H9 (cell line): Measurements from ENCODE around the gene GANAB. TPM values are rescaled to one million over a fixed set of nuclear protein-coding genes. Genes with fewer than 3 reads are reported as not detected.

ENCODE experiments used
- DNase-seq: peaks from one replicate; pipeline ENCODE4 v3.0.0-alpha.2; 2017
- H2AFZ ChIP-seq: one replicate; pipeline ENCODE4 v1.6.1; 2013; ENCODE audit warnings: mild to moderate bottlenecking, low read length, control low read depth, moderate library complexity
- H2AK5ac ChIP-seq: 2 replicates; pipeline ENCODE4 v1.6.1; 2013; ENCODE audit warnings: low read length, control low read depth, mixed read lengths; ENCODE audit not compliant: insufficient read length
- H2BK120ac ChIP-seq: one replicate; pipeline ENCODE4 v1.6.1; 2013; ENCODE audit warnings: low read depth, mild to moderate bottlenecking, low read length, control low read depth, inconsistent platforms; ENCODE audit not compliant: poor library complexity, severe bottlenecking
- H2BK12ac ChIP-seq: 2 replicates; pipeline ENCODE4 v1.6.1; 2013; ENCODE audit warnings: low read length, control low read depth, mixed read lengths, low read depth; ENCODE audit not compliant: insufficient read length
- H2BK15ac ChIP-seq: 2 replicates; pipeline ENCODE4 v1.6.1; 2013; ENCODE audit warnings: low read depth, low read length, control low read depth
- H2BK20ac ChIP-seq: one replicate; pipeline ENCODE4 v1.6.1; 2013; ENCODE audit warnings: low read depth, mild to moderate bottlenecking, low read length, control low read depth, inconsistent platforms; ENCODE audit not compliant: poor library complexity, severe bottlenecking
- H2BK5ac ChIP-seq: 2 replicates; pipeline ENCODE4 v1.6.1; 2013; ENCODE audit warnings: low read length, control low read depth, mixed read lengths; ENCODE audit not compliant: insufficient read length
- H3K14ac ChIP-seq: 2 replicates; pipeline ENCODE4 v1.6.1; 2013; ENCODE audit warnings: low read length, control low read depth; ENCODE audit not compliant: insufficient read depth
- H3K18ac ChIP-seq: 2 replicates; pipeline ENCODE4 v1.6.1; 2013; ENCODE audit warnings: low read depth, mild to moderate bottlenecking, mixed read lengths, low read length, control low read depth; ENCODE audit not compliant: insufficient read length
- H3K23ac ChIP-seq: 2 replicates; pipeline ENCODE4 v1.6.1; 2013; ENCODE audit warnings: low read length, control low read depth, mixed read lengths, low read depth; ENCODE audit not compliant: insufficient read length
- H3K23me2 ChIP-seq: 2 replicates; pipeline ENCODE4 v1.6.1; 2013; ENCODE audit warnings: low read depth, mild to moderate bottlenecking, mixed read lengths, low read length, control low read depth; ENCODE audit not compliant: insufficient read length, poor library complexity, severe bottlenecking
- H3K27ac ChIP-seq: 2 replicates; pipeline ENCODE4 v1.5.1; 2013; ENCODE audit warnings: low read length, control low read depth, mixed read lengths, low read depth; ENCODE audit not compliant: insufficient read length
- H3K27me3 ChIP-seq: 2 replicates; pipeline ENCODE4 v1.6.1; 2013; ENCODE audit warnings: low read length, control low read depth, inconsistent platforms; ENCODE audit not compliant: insufficient read depth
- H3K4ac ChIP-seq: 2 replicates; pipeline ENCODE4 v1.6.1; 2013; ENCODE audit warnings: low read depth, mild to moderate bottlenecking, control low read depth, inconsistent platforms, low read length, moderate library complexity
- H3K4me1 ChIP-seq: 2 replicates; pipeline ENCODE4 v1.6.1; 2013; ENCODE audit warnings: low read length, control low read depth, inconsistent platforms; ENCODE audit not compliant: insufficient read depth
- H3K4me2 ChIP-seq: 2 replicates; pipeline ENCODE4 v1.6.1; 2013; ENCODE audit warnings: low read length, control low read depth, mixed read lengths; ENCODE audit not compliant: insufficient read length, insufficient read depth
- H3K56ac ChIP-seq: 2 replicates; pipeline ENCODE4 v1.6.1; 2013; ENCODE audit warnings: low read depth, mild to moderate bottlenecking, mixed read lengths, low read length, control low read depth; ENCODE audit not compliant: insufficient read length
- H3K79me1 ChIP-seq: 2 replicates; pipeline ENCODE4 v1.6.1; 2013; ENCODE audit warnings: low read depth, mild to moderate bottlenecking, moderate library complexity, low read length, control low read depth, inconsistent platforms; ENCODE audit not compliant: insufficient read depth, poor library complexity, severe bottlenecking
- H3K79me2 ChIP-seq: 2 replicates; pipeline ENCODE4 v1.6.1; 2013; ENCODE audit warnings: low read length, control low read depth, inconsistent platforms; ENCODE audit not compliant: insufficient read depth
- H3K9ac ChIP-seq: 2 replicates; pipeline ENCODE4 v1.6.1; 2013; ENCODE audit warnings: low read length, control low read depth, mixed read lengths; ENCODE audit not compliant: insufficient read length; ENCODE audit errors: extremely low read depth
- H3K9me3 ChIP-seq: one replicate; pipeline ENCODE4 v1.6.1; 2013; ENCODE audit warnings: low read depth, low read length, inconsistent platforms; ENCODE audit not compliant: control insufficient read depth
- H3T11ph ChIP-seq: one replicate; pipeline ENCODE4 v1.6.1; 2013; ENCODE audit warnings: mild to moderate bottlenecking, low read length, control low read depth, inconsistent platforms
- H4K20me1 ChIP-seq: one replicate; pipeline ENCODE4 v1.6.1; 2013; ENCODE audit not compliant: control insufficient read depth, insufficient read length, insufficient read depth
- H4K5ac ChIP-seq: 2 replicates; pipeline ENCODE4 v1.6.1; 2013; ENCODE audit warnings: low read depth, mild to moderate bottlenecking, mixed read lengths, low read length, control low read depth; ENCODE audit not compliant: insufficient read length
- H4K8ac ChIP-seq: replicated peaks from 2 replicates; pipeline ENCODE4 v1.6.1; 2013; ENCODE audit warnings: low read length, control low read depth, mixed read lengths, low read depth; ENCODE audit not compliant: insufficient read length
- H4K91ac ChIP-seq: 2 replicates; pipeline ENCODE4 v1.6.1; 2013; ENCODE audit warnings: low read depth, mild to moderate bottlenecking, moderate library complexity, mixed read lengths, low read length, control low read depth; ENCODE audit not compliant: insufficient read length
- H3K27ac Mint-ChIP-seq, 3 experiments: 2 replicates in 2 of 3; 3 replicates in 1 of 3; pipeline ENCODE4 v1.8.0; 2020 to 2021; ENCODE audit warnings: mixed read lengths in 3 of 3, mild to moderate bottlenecking in 1 of 3, moderate library complexity in 1 of 3
- H3K27me3 Mint-ChIP-seq: 2 replicates; pipeline ENCODE4 v1.8.0; 2021; ENCODE audit warnings: low read depth, mild to moderate bottlenecking, moderate library complexity, mixed read lengths
- H3K36me3 Mint-ChIP-seq, 3 experiments: 2 replicates in 2 of 3; 3 replicates in 1 of 3; pipeline ENCODE4 v1.8.0; 2020 to 2021; ENCODE audit warnings: low read depth in 3 of 3, mixed read lengths in 3 of 3; ENCODE audit not compliant: insufficient read depth in 1 of 3
- H3K4me1 Mint-ChIP-seq, 2 experiments: 2 replicates each; pipeline ENCODE4 v1.8.0; 2020; ENCODE audit warnings: mixed read lengths in 2 of 2
- H3K4me3 Mint-ChIP-seq, 2 experiments: 2 replicates in 1 of 2; 3 replicates in 1 of 2; pipeline ENCODE4 v1.8.0; 2020 to 2021; ENCODE audit warnings: mild to moderate bottlenecking in 2 of 2, mixed read lengths in 2 of 2, moderate library complexity in 1 of 2
- H3K9me3 Mint-ChIP-seq, 2 experiments: 2 replicates in 1 of 2; 3 replicates in 1 of 2; pipeline ENCODE4 v1.8.0; 2020; ENCODE audit warnings: mild to moderate bottlenecking in 2 of 2, mixed read lengths in 2 of 2, moderate library complexity in 1 of 2
- WGBS: extraction: QIAGEN DNeasy Blood & Tissue Kit; methylation state at CpG from one replicate; pipeline ENCODE4 v1.1.7; 2013; ENCODE audit warnings: missing lambda C conversion rate, low lambda C conversion rate, mixed read lengths; ENCODE audit not compliant: insufficient read length; ENCODE audit errors: extremely low coverage; 5-methylcytosine and 5-hydroxymethylcytosine counted together
- total RNA-seq: library from RNA; stranded (reverse); gene quantifications from 2 replicates; pipeline ENCODE4 v1.2.1, GENCODE V29; 2021
- TF ChIP-seq, protein P1 (sequence below): fragments of 200-600 bp; sonication (generic); conservative IDR thresholded peaks from 3 replicates; pipeline ENCODE4 v1.8.0; 2021; ENCODE audit warnings: antibody characterized with exemption, mild to moderate bottlenecking

GANAB gene
- total RNA-seq, 1 experiment from 2014 or later, result 387 TPM

DNA sequence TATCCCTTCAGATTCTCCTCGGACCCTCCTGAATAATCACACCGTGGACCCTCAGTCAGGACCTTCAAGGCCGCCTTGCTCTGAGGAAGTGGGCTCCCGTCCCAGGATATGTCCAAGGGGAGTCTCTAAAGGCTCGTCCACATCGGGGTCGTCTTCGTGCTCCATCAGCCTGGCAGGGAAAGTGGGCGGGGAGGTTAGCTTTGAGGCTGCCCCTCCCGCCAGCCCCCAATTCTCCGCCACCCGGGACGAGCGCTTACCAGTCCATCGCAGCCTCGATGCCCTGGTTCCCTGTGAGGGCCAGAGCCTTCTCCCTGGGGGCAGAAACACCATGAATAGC is 32.0 kb upstream of the GANAB start:
- H2AFZ ChIP-seq, result no peak overlapping the region
- peak overlapping the region; percentile 85 to 92 for H3K4me3 Mint-ChIP-seq

More for the DNA sequence above, 32.0 kb upstream of the GANAB start:
- H2BK20ac ChIP-seq, result no peak overlapping the region
- H3K79me2 ChIP-seq, result no peaks in the 10 kb centered on the region
- no peak for DNase-seq
- no peak overlapping the region for H3K23ac ChIP-seq
- H3K14ac ChIP-seq, result peak overlapping the region; percentile 66
- TF ChIP-seq, protein P1, sequence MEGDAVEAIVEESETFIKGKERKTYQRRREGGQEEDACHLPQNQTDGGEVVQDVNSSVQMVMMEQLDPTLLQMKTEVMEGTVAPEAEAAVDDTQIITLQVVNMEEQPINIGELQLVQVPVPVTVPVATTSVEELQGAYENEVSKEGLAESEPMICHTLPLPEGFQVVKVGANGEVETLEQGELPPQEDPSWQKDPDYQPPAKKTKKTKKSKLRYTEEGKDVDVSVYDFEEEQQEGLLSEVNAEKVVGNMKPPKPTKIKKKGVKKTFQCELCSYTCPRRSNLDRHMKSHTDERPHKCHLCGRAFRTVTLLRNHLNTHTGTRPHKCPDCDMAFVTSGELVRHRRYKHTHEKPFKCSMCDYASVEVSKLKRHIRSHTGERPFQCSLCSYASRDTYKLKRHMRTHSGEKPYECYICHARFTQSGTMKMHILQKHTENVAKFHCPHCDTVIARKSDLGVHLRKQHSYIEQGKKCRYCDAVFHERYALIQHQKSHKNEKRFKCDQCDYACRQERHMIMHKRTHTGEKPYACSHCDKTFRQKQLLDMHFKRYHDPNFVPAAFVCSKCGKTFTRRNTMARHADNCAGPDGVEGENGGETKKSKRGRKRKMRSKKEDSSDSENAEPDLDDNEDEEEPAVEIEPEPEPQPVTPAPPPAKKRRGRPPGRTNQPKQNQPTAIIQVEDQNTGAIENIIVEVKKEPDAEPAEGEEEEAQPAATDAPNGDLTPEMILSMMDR, result no peak
- H3K79me1 ChIP-seq, result no peaks in the 10 kb centered on the region
- no peak overlapping the region for H2BK120ac ChIP-seq
- H4K8ac ChIP-seq, result no peak overlapping the region
- peak overlapping the region; percentile 79 for H3K4me2 ChIP-seq
- H3T11ph ChIP-seq, result no peak overlapping the region
- Mint-ChIP-seq H3K27me3 (no peaks in the 10 kb centered on the region), H3K36me3 (peaks cover 17 to 41% (median 39%) of the 10 kb centered on the region in 3 experiments; a peak in 6 of 7 replicates), H3K27ac (peak overlapping the region; percentile 22 to 96 (median 70); a peak in 4 of 7 replicates), H3K4me1 (peaks cover 15 to 20% of the 10 kb centered on the region in 2 experiments), H3K9me3 (0 out of 5 replicates have a peak, but pooled peaks cover 0 to 2% of the 10 kb centered on the region in 2 experiments)
- H3K4ac ChIP-seq, result no peak overlapping the region
- H3K27me3 ChIP-seq, result no peaks in the 10 kb centered on the region
- H3K9me3 ChIP-seq, result no peaks in the 10 kb centered on the region
- peak overlapping the region; percentile 72 for H3K18ac ChIP-seq
- H2BK5ac ChIP-seq, result no peak overlapping the region
- H3K4me1 ChIP-seq, result no peaks in the 10 kb centered on the region
- H2BK15ac ChIP-seq, result no peak overlapping the region
- H3K56ac ChIP-seq, result no peak overlapping the region
- no peak overlapping the region for H2BK12ac ChIP-seq
- no peak overlapping the region for H4K91ac ChIP-seq
- no peak overlapping the region for H2AK5ac ChIP-seq
- H4K20me1 ChIP-seq, result no peaks in the 10 kb centered on the region
- no peak overlapping the region for H3K27ac ChIP-seq
- H3K9ac ChIP-seq, result peak overlapping the region; percentile 86
- no CpG with 5 or more reads among the region's 16 CpGs for whole genome bisulfite sequencing
- H4K5ac ChIP-seq, result no peak overlapping the region
- peaks cover 8% of the 10 kb centered on the region for H3K23me2 ChIP-seq
